GM23338 (cell line): ENCODE data around the gene DNASE1.

Experiments
- CREB1 ChIP-seq: fragments of 250-450 bp; sonication (Bioruptor Pico); IDR thresholded peaks from 2 replicates; pipeline ENCODE4 v1.5.0; 2020; ENCODE audit warnings: low read depth, mild to moderate bottlenecking, moderate library complexity
- CTCF ChIP-seq, 2 experiments: fragments of 200-600 bp in 1 of 2; sonication (generic) in 1 of 2; conservative IDR thresholded peaks; 2 replicates each; pipeline versions ENCODE4 v1.5.1 to v1.6.1; 2016 to 2017; ENCODE audit warnings: antibody characterized with exemption in 2 of 2, low read depth in 2 of 2, mild to moderate bottlenecking in 2 of 2, moderate library complexity in 1 of 2
- ETS1 ChIP-seq: IDR thresholded peaks from 2 replicates; pipeline ENCODE4 v1.6.1; 2016; ENCODE audit warnings: antibody characterized with exemption
- EZH2 ChIP-seq: fragments of 200-600 bp; sonication (generic); IDR thresholded peaks from one replicate; pipeline ENCODE4 v1.8.0; 2017; ENCODE audit warnings: antibody characterized with exemption, mild to moderate bottlenecking, low read depth; ENCODE audit not compliant: unreplicated experiment
- EZH2phosphoT487 ChIP-seq: fragments of 200-600 bp; sonication (generic); IDR thresholded peaks from one replicate; pipeline ENCODE4 v1.8.1; 2018; ENCODE audit warnings: antibody characterized with exemption; ENCODE audit not compliant: unreplicated experiment
- POLR2AphosphoS5 ChIP-seq: IDR thresholded peaks from 2 replicates; pipeline ENCODE4 v1.6.1; 2016; ENCODE audit warnings: antibody characterized with exemption, low read depth
- REST ChIP-seq: IDR thresholded peaks from one replicate; pipeline ENCODE4 v1.6.1; 2018; ENCODE audit warnings: antibody characterized with exemption; ENCODE audit not compliant: unreplicated experiment
- STAT1 ChIP-seq: IDR thresholded peaks from one replicate; pipeline ENCODE4 v1.6.1; 2016; ENCODE audit warnings: antibody characterized with exemption; ENCODE audit not compliant: unreplicated experiment
- ZNF331 ChIP-seq: fragments of 250-450 bp; sonication (Bioruptor Pico); IDR thresholded peaks from 2 replicates; pipeline ENCODE4 v1.5.0; 2020; ENCODE audit warnings: low read depth, mild to moderate bottlenecking, moderate library complexity
- ZNF462 ChIP-seq: fragments of 250-450 bp; sonication (Bioruptor Pico); IDR thresholded peaks from 2 replicates; pipeline ENCODE4 v1.5.0; 2020; ENCODE audit warnings: mild to moderate bottlenecking, moderate library complexity

- TF ChIP-seq CTCF (conservative IDR thresholded peaks at IDR 0.05; ENCODE audit: low read depth in 2 of 2) (no peak), EZH2 (no peak), POLR2AphosphoS5 (no peak), ZNF462 (CRISPR knock-in tag) (no peak), EZH2phosphoT487 (no peak), ZNF331 (CRISPR knock-in tag) (no peak), REST (no peak), CREB1 (no peak), ETS1 (no peak), STAT1 (no peak)
Measured at GRCh38 chr16:3643095-3643730, 11.3 kb upstream of the DNASE1 start.
